H1 (cell line): ENCODE data around the gene URB2. TPM values are rescaled to one million over a fixed set of nuclear protein-coding genes. Genes with fewer than 3 reads are reported as not detected.

Source experiments
- CTCF ChIA-PET: fragments of 300-600 bp; sonication (Branson Sonifier 250); formaldehyde crosslinking; loops from one replicate; lab custom pipeline; 2021; ENCODE audit not compliant: partially characterized antibody; lab: Charles Lee
- POLR2A ChIA-PET: fragments of 300-600 bp; sonication (Branson Sonifier 250); formaldehyde crosslinking; loops from one replicate; lab custom pipeline; 2021; ENCODE audit warnings: inconsistent platforms; ENCODE audit not compliant: partially characterized antibody; lab: Charles Lee
- DNase-seq, 2 experiments: peaks; one replicate each; pipeline versions ENCODE4 v3.0.0 to v3.0.0-alpha.2; 2010 to 2022; ENCODE audit warnings: low spot score in 2 of 2, low read depth in 1 of 2, mixed read lengths in 1 of 2
- FAIRE-seq: peaks from 2 replicates; lab custom pipeline; 2011; peaks lifted over from hg19 to GRCh38; lab: Jason Lieb, UNC
- H2AFZ ChIP-seq: 2 replicates; pipeline ENCODE4 v1.8.1; 2012; ENCODE audit warnings: low read length, inconsistent platforms
- H2AK5ac ChIP-seq: 2 replicates; pipeline ENCODE4 v1.6.1; 2013; ENCODE audit warnings: low read depth, low read length
- H2BK120ac ChIP-seq: replicated peaks from 2 replicates; pipeline ENCODE3; 2013; ENCODE audit warnings: low read depth, low read length, inconsistent platforms
- H2BK12ac ChIP-seq: 2 replicates; pipeline ENCODE4 v1.6.1; 2013; ENCODE audit warnings: low read depth, low read length
- H2BK15ac ChIP-seq: 2 replicates; pipeline ENCODE4 v1.6.1; 2013; ENCODE audit warnings: low read length
- H2BK20ac ChIP-seq: 2 replicates; pipeline ENCODE4 v1.6.1; 2013; ENCODE audit warnings: low read length
- H2BK5ac ChIP-seq: 2 replicates; pipeline ENCODE4 v1.6.1; 2013; ENCODE audit warnings: low read depth, low read length
- H3K14ac ChIP-seq: 2 replicates; pipeline ENCODE4 v1.6.1; 2013; ENCODE audit warnings: inconsistent platforms; ENCODE audit not compliant: insufficient read length
- H3K18ac ChIP-seq: 2 replicates; pipeline ENCODE4 v1.6.1; 2013; ENCODE audit warnings: low read length; ENCODE audit errors: extremely low read depth
- H3K23ac ChIP-seq: 2 replicates; pipeline ENCODE4 v1.6.1; 2013; ENCODE audit warnings: inconsistent platforms; ENCODE audit not compliant: insufficient read length
- H3K23me2 ChIP-seq: 2 replicates; pipeline ENCODE4 v1.6.1; 2013; ENCODE audit warnings: low read depth, low read length
- H3K27ac ChIP-seq: 2 replicates; pipeline ENCODE4 v1.6.1; 2011; ENCODE audit warnings: low read depth, low read length, inconsistent platforms
- H3K27me3 ChIP-seq, 4 experiments: replicated peaks in 1 of 4; 1 replicate in 1 of 4; 2 replicates in 3 of 4; pipeline versions ENCODE4 v1.6.1 to v1.8.1; 2011 to 2013; ENCODE audit warnings: low read length in 3 of 4, mild to moderate bottlenecking in 3 of 4, inconsistent platforms in 2 of 4, mixed read lengths in 2 of 4, moderate library complexity in 1 of 4; ENCODE audit not compliant: control insufficient read depth in 3 of 4, insufficient read depth in 3 of 4; ENCODE audit errors: extremely low read depth in 1 of 4
- H3K36me3 ChIP-seq, 4 experiments: 2 replicates each; pipeline versions ENCODE4 v1.6.1 to v1.8.1; 2011 to 2013; ENCODE audit warnings: mild to moderate bottlenecking in 4 of 4, low read length in 3 of 4, moderate library complexity in 2 of 4, control low read depth in 1 of 4, inconsistent platforms in 1 of 4; ENCODE audit not compliant: insufficient read depth in 4 of 4, control insufficient read depth in 2 of 4
- H3K4ac ChIP-seq: replicated peaks from 2 replicates; pipeline ENCODE3; 2013; ENCODE audit warnings: low read length, low read depth, mixed read lengths, inconsistent platforms; ENCODE audit not compliant: insufficient read length
- H3K4me1 ChIP-seq, 4 experiments: replicated peaks in 1 of 4; 1 replicate in 1 of 4; 2 replicates in 3 of 4; pipeline versions ENCODE4 v1.6.1 to v1.8.1; 2011 to 2013; ENCODE audit warnings: low read length in 3 of 4, inconsistent platforms in 2 of 4, mixed read lengths in 1 of 4; ENCODE audit not compliant: insufficient read depth in 4 of 4, control insufficient read depth in 3 of 4
- H3K4me2 ChIP-seq, 2 experiments: 2 replicates each; pipeline versions ENCODE4 v1.6.1 to v1.8.1; 2011 to 2013; ENCODE audit warnings: low read depth in 2 of 2, low read length in 2 of 2, control low read depth in 1 of 2, inconsistent platforms in 1 of 2, mild to moderate bottlenecking in 1 of 2; ENCODE audit not compliant: insufficient read depth in 1 of 2
- H3K4me3 ChIP-seq, 4 experiments: fragments of 200-600, 300-600 bp in 1 of 4; sonication (generic), shearing (Covaris generic), sonication (Bioruptor Twin) in 1 of 4; 2 replicates each; pipeline versions ENCODE4 v1.5.1 to v1.8.1; 2011 to 2016; ENCODE audit warnings: low read length in 4 of 4, low read depth in 3 of 4, control low read depth in 2 of 4, inconsistent platforms in 2 of 4, mild to moderate bottlenecking in 2 of 4, mixed read lengths in 1 of 4, moderate library complexity in 1 of 4; ENCODE audit not compliant: insufficient read depth in 2 of 4; ENCODE audit errors: extremely low read depth in 1 of 4
- H3K56ac ChIP-seq: replicated peaks from 2 replicates; pipeline ENCODE3; 2013; ENCODE audit warnings: low read depth, mild to moderate bottlenecking, mixed read lengths, low read length, inconsistent platforms; ENCODE audit not compliant: insufficient read length
- H3K79me1 ChIP-seq: 2 replicates; pipeline ENCODE4 v1.6.1; 2013; ENCODE audit warnings: low read depth, low read length, control low read depth
- H3K79me2 ChIP-seq, 2 experiments: 2 replicates each; pipeline versions ENCODE4 v1.6.1 to v1.8.1; 2012 to 2013; ENCODE audit warnings: low read length in 2 of 2, mild to moderate bottlenecking in 2 of 2, inconsistent platforms in 1 of 2; ENCODE audit not compliant: insufficient read depth in 2 of 2, control insufficient read depth in 1 of 2
- H3K9ac ChIP-seq, 4 experiments: replicated peaks in 1 of 4; 1 replicate in 1 of 4; 2 replicates in 3 of 4; pipeline versions ENCODE4 v1.6.1 to v1.8.1; 2011 to 2013; ENCODE audit warnings: low read depth in 3 of 4, low read length in 3 of 4, control low read depth in 2 of 4, mild to moderate bottlenecking in 2 of 4, moderate library complexity in 2 of 4, inconsistent platforms in 1 of 4; ENCODE audit errors: extremely low read depth in 1 of 4
- H3K9me3 ChIP-seq, 2 experiments: 2 replicates each; pipeline versions ENCODE4 v1.6.1 to v1.8.1; 2012 to 2013; ENCODE audit warnings: mild to moderate bottlenecking in 2 of 2, moderate library complexity in 2 of 2, control low read depth in 1 of 2, inconsistent platforms in 1 of 2, low read depth in 1 of 2, low read length in 1 of 2, mixed read lengths in 1 of 2; ENCODE audit not compliant: insufficient read depth in 2 of 2
- H4K20me1 ChIP-seq, 2 experiments: replicated peaks in 1 of 2; 2 replicates each; pipeline versions ENCODE3 to v1.8.1; 2011 to 2013; ENCODE audit warnings: inconsistent platforms in 2 of 2, low read length in 2 of 2, mild to moderate bottlenecking in 1 of 2; ENCODE audit not compliant: insufficient read depth in 2 of 2, control insufficient read depth in 1 of 2
- H4K5ac ChIP-seq: 2 replicates; pipeline ENCODE4 v1.6.1; 2013; ENCODE audit warnings: low read length, low read depth, mixed read lengths, inconsistent platforms; ENCODE audit not compliant: insufficient read length
- H4K8ac ChIP-seq: 2 replicates; pipeline ENCODE4 v1.8.0; 2013; ENCODE audit warnings: mild to moderate bottlenecking, moderate library complexity, low read length, inconsistent platforms; ENCODE audit not compliant: insufficient read depth; ENCODE audit errors: extremely low read depth
- H4K91ac ChIP-seq: replicated peaks from 2 replicates; pipeline ENCODE3; 2013; ENCODE audit warnings: low read length, mixed read lengths, inconsistent platforms; ENCODE audit not compliant: insufficient read length
- BCL11A ChIP-seq, 2 experiments: IDR thresholded peaks; one replicate each; pipeline ENCODE4 v1.6.1; 2011; ENCODE audit warnings: low read depth in 2 of 2, low read length in 2 of 2, mild to moderate bottlenecking in 2 of 2
- CBX5 ChIP-seq: fragments of 300-800, 300-1000 bp; sonication (generic); IDR thresholded peaks from 2 replicates; pipeline ENCODE4 v1.7.1; 2016; ENCODE audit warnings: antibody characterized with exemption, low read length, low read depth
- EGR1 ChIP-seq: IDR thresholded peaks from 2 replicates; pipeline ENCODE4 v1.6.1; 2011; ENCODE audit warnings: low read depth, low read length, borderline replicate concordance
- GABPA ChIP-seq: IDR thresholded peaks from 2 replicates; pipeline ENCODE4 v1.6.1; 2011; ENCODE audit warnings: mild to moderate bottlenecking, low read length, moderate library complexity, borderline replicate concordance; ENCODE audit not compliant: insufficient read depth
- KDM1A ChIP-seq: fragments of 200-600, 300-600 bp; sonication (generic); IDR thresholded peaks from 2 replicates; pipeline ENCODE4 v1.7.1; 2016; ENCODE audit warnings: mild to moderate bottlenecking, low read length, borderline replicate concordance
- POLR2A ChIP-seq, 2 experiments: IDR thresholded peaks; 1 replicate in 1 of 2; 2 replicates in 1 of 2; pipeline ENCODE4 v1.6.1; 2011; ENCODE audit warnings: low read depth in 2 of 2, low read length in 2 of 2, mild to moderate bottlenecking in 2 of 2; ENCODE audit errors: control extremely low read depth in 1 of 2
- POU5F1 ChIP-seq: IDR thresholded peaks from 2 replicates; pipeline ENCODE4 v1.6.1; 2011; ENCODE audit warnings: low read depth, mild to moderate bottlenecking, low read length, moderate library complexity
- SIX5 ChIP-seq: IDR thresholded peaks from 2 replicates; pipeline ENCODE4 v1.6.1; 2011; ENCODE audit warnings: mild to moderate bottlenecking, low read depth, low read length
- SP1 ChIP-seq: IDR thresholded peaks from 2 replicates; pipeline ENCODE4 v1.6.1; 2011; ENCODE audit warnings: low read depth, low read length
- SP2 ChIP-seq: IDR thresholded peaks from 2 replicates; pipeline ENCODE4 v1.6.1; 2012; ENCODE audit warnings: mild to moderate bottlenecking, low read length, inconsistent platforms
- TAF7 ChIP-seq: optimal IDR thresholded peaks from 2 replicates; pipeline ENCODE3; 2011; ENCODE audit warnings: low read depth, mild to moderate bottlenecking, inconsistent platforms, low read length, moderate library complexity, borderline replicate concordance
- USF2 ChIP-seq: IDR thresholded peaks from 2 replicates; pipeline ENCODE4 v1.6.1; 2011; ENCODE audit warnings: low read length, improper control_type of control experiment
- YY1 ChIP-seq: IDR thresholded peaks from 2 replicates; pipeline ENCODE4 v1.6.1; 2011; ENCODE audit warnings: low read depth, mild to moderate bottlenecking, low read length
- WGBS, 2 experiments: shearing (Covaris generic) in 1 of 2; methylation state at CpG; one replicate each; pipeline versions ENCODE4 v1.1.6 to v1.1.7; 2013 to 2015; ENCODE audit warnings: low lambda C conversion rate in 2 of 2, mixed read lengths in 2 of 2, inconsistent platforms in 1 of 2, low coverage in 1 of 2, missing lambda C conversion rate in 1 of 2; ENCODE audit not compliant: insufficient replicate concordance in 2 of 2, insufficient coverage in 1 of 2, insufficient read length in 1 of 2; ENCODE audit errors: extremely low coverage in 1 of 2, missing lambda C conversion rate in 1 of 2; 5-methylcytosine and 5-hydroxymethylcytosine counted together
- polyA plus RNA-seq, 7 experiments: library from polyadenylated mRNA; depleted of rRNA in 3 of 7; stranded (reverse) in 5 of 7; unstranded in 2 of 7; fragments of >200 nt in 5 of 7; fragments of 200-250 nt in 2 of 7; gene quantifications; 1 replicate in 5 of 7; 2 replicates in 1 of 7; 4 replicates in 1 of 7; pipeline versions ENCODE4 v1.2.1 to v1.2.3, GENCODE V29; 2011 to 2013; ENCODE audit warnings: missing spikeins in 2 of 7, mixed read lengths in 2 of 7
- total RNA-seq: library from RNA; stranded (reverse); fragmentation: NEBNext Ultra II Directional; extraction: Animal tissue kit (Norgen Biotek cat#: 25700); gene quantifications from 2 replicates; pipeline ENCODE4 v1.2.1, GENCODE V29; 2021
- TF ChIP-seq, protein P1 (sequence below): IDR thresholded peaks from 2 replicates; pipeline ENCODE4 v1.6.1; 2012; ENCODE audit warnings: inconsistent platforms

URB2 gene
- total and polyA plus RNA-seq, 2 of the 8 experiments (the other 6 are each of a cell fraction or from before 2014, with no cell fraction given): 13.7 to 33.0 TPM

DNA sequence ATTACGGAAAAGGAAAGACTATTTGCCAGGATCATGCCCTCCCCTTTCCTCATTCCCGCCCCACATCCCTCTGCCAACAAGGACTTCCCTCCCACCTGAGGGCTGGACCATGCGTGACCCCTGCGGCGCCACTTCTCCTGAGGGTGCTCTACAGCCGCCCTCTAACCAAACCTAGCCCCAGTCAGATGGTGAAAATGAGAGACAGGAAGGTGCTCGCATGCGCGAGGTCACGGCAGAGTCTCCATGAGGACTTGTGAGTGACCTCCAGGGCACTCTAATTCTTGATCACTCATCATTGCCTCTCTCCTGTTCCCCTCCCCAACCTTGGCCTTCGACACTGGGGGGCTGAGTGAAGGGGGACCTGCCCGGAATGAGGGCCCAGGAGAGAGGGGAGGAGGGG lies 32.2 kb upstream of the URB2 start:
- Histone ChIP-seq H3K4ac (no peak overlapping the region), H3K23me2 (no peaks in the 10 kb centered on the region), H3K27me3 (no peaks in the 10 kb centered on the region), H2BK12ac (no peak overlapping the region), H4K8ac (no peak overlapping the region), H3K4me2 (no peak overlapping the region), H3K18ac (no peak overlapping the region), H3K23ac (no peak overlapping the region), H3K14ac (no peak overlapping the region), H2BK20ac (no peak overlapping the region), H4K20me1 (peaks cover 1 to 5% of the 10 kb centered on the region in 2 experiments), H2AK5ac (no peak overlapping the region), H3K79me2 (no peaks in the 10 kb centered on the region), H4K91ac (no peak overlapping the region), H3K9me3 (no peaks in the 10 kb centered on the region), H3K56ac (no peak overlapping the region), H3K9ac (no peak overlapping the region), H3K4me3 (no peak overlapping the region), H4K5ac (no peak overlapping the region), H3K36me3 (peaks cover 4 to 9% (median 6%) of the 10 kb centered on the region in 4 experiments; a peak in 6 of 8 replicates), H3K27ac (no peak overlapping the region), H2BK5ac (no peak overlapping the region), H3K4me1 (no peaks in the 10 kb centered on the region), H2BK15ac (no peak overlapping the region), H2AFZ (no peak overlapping the region), H3K79me1 (no peaks in the 10 kb centered on the region; the same call in 1 of the 2 replicates), H2BK120ac (no peak overlapping the region)
- ChIA-PET CTCF (no interaction called here), POLR2A (no interaction called here)
- FAIRE-seq (no peak), DNase-seq (no peak)
- 90% methylated on average over 12 of the region's 12 CpGs; no CpG with 5 or more reads in 1 of the 2 experiments for WGBS, 2 experiments
- no peak for TF ChIP-seq POU5F1
- TF ChIP-seq EGR1: no peak
- TF ChIP-seq GABPA: no peak
- TF ChIP-seq SP2: no peak
- TF ChIP-seq YY1: no peak
- TF ChIP-seq SP1: no peak
- no peak for TF ChIP-seq TAF7
- TF ChIP-seq CBX5: no peak
- TF ChIP-seq, protein P1, sequence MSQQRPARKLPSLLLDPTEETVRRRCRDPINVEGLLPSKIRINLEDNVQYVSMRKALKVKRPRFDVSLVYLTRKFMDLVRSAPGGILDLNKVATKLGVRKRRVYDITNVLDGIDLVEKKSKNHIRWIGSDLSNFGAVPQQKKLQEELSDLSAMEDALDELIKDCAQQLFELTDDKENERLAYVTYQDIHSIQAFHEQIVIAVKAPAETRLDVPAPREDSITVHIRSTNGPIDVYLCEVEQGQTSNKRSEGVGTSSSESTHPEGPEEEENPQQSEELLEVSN: no peak
- no peak for TF ChIP-seq KDM1A
- TF ChIP-seq BCL11A (IDR thresholded peaks at IDR 0.05; ENCODE audit: low read depth in 2 of 2, low read length in 2 of 2): no peak
- no peak for TF ChIP-seq POLR2A (IDR thresholded peaks at IDR 0.05; ENCODE audit: control extremely low read depth in 1 of 2, low read depth in 2 of 2, low read length in 2 of 2)
- TF ChIP-seq SIX5: no peak
- no peak for TF ChIP-seq USF2
